HG03108 (cell line): Measurements from ENCODE around the gene DPYD.

Source experiments
- ATAC-seq: cut with Tn5 transposase; IDR thresholded peaks from one replicate; pipeline ENCODE4 v1.9.1; 2021; ENCODE audit warnings: moderate library complexity; ENCODE audit not compliant: unreplicated experiment

The DPYD gene

DNA sequence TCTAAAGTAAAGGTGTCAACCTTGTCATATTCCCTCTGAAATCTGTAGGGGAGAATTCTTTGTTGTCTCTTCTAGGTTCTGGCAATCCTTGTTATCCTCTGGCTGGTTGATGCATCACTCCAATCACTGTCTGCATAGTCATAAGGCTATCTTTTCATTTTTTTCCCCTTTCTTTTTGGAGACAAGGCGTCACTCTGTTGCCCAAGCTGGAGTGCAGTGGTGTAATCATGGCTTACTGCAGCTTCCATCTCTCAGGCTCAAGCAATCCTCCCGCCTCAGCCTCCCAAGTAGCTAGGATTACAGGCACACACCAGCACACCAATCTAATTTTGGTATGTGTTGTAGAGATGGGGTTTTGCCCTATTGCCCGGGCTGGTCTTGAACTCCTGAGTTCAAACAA, 12.9 kb downstream of the DPYD start:
- ATAC-seq: no peak

DNA sequence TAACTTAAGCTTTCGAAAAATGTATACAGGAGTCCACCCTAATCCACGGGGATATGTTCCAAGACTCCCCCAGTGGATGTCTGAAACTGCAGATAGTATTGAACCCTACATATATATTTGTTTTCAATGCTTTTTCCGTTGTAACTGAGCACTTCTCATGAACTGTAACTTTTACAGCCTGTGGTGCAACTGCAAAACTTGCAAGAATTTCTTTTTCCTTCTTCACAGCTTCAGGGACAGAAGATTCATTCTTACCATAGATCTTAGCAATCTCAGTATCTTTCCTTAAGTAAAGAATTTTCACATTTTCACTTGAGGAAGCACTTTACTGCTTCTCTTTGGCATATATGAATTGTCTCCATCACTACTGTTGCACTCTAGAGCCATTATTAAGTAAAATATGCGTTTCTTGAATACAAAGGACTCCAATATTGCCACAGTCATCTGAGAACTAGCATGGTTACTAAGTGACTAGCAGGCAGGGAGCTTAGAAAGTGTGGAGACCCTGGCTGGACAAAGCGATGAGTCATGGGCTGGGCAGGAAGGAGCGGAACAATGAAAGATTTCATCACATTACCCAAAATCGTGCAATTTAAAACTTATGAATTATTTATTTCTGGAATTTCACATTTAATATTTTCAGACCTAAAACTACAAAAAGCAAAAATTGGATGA, 14.1 kb downstream of the DPYD start:
- no peak for ATAC-seq

DNA sequence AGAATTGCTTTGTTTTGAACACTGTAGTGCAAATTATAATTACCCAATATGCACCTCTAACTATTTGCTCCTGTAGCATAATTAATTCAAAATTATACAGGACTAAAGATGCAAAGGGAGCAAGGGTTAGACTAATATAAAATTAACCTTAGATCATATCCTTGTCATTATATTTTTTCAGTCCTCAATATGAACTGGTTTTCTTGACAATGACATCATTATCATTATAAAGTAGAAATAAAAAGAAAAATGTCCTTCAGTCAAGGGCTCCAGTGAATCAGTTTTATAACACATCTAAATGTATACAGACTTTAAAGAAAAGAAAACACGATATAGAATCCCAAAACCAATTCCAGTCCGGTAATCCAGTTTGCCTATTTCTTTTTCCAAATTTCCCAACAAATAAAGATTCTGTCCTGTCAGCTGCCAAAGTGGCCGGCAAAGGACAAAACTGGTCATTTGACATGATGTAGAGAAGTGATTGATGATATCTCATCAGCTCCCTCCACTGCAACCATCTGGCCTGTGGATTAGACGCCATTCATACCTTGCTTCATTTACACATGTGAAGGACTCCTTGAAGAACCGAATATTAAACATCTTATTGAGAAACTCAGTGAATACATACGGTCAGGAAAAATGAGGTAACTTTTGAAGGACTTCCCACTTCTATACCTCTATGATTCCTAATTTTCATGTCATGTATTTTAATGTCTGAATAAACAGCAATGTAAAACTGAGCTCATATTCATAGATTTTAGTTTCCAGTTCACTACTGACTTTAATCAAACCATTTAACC, 15.5 kb downstream of the DPYD start:
- no peak for ATAC-seq

DNA sequence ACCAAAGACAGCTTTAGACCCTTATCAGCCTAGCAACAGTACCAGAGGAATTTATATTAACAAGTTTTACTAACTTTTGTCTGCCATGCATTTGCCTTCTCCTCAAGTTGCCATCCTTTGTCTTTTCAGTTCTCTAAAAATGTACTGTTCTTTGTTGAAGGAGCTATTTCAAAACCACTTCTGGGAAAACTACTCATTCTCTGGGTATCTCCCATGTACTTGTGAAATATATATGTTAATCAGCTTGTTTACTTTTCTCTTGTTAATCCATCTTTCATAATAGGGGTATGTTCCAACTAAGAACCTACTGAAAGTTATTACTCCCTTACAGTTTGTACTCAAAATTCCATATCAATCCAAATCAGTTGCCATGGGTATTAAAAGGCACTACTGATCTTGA, 16.3 kb downstream of the DPYD start:
- ATAC-seq: no peak

DNA sequence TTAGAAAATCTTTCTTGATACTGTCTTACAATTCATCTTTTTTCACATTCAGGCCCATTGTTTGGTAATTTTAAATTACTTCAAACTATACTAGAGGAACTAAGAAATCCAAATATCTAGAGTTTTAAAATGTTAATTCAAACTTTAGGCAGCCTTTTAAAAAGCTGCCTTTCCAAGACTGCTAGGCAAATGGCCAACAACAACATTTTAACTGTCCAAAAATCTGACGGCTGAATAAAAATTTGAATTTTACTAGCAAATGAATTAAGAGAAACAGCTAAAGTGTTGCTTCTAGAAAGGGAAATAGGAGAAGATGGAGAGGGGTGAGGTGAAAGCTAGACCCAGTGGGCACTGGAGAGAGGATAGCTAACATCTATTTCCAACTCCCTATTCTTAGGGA, 17.2 kb downstream of the DPYD start:
- no peak for ATAC-seq

DNA sequence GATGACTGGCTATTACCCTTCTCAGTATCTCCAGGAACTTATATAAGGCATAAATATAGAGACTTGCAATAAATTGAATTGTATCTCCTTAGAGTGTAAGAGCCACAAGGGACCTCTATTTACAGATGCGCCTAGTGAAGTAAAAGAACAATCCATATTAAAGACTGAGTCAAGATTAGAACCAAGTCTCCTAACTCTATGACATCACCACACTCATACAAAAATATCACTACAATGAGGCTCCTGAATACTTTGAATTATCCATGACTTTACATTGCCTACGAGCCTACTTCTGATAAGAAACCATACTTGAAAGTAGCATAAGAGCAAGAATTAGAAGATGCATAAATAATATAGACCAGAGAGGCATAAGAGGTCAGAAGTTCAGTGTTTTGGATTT, 18.8 kb downstream of the DPYD start:
- no peak for ATAC-seq

DNA sequence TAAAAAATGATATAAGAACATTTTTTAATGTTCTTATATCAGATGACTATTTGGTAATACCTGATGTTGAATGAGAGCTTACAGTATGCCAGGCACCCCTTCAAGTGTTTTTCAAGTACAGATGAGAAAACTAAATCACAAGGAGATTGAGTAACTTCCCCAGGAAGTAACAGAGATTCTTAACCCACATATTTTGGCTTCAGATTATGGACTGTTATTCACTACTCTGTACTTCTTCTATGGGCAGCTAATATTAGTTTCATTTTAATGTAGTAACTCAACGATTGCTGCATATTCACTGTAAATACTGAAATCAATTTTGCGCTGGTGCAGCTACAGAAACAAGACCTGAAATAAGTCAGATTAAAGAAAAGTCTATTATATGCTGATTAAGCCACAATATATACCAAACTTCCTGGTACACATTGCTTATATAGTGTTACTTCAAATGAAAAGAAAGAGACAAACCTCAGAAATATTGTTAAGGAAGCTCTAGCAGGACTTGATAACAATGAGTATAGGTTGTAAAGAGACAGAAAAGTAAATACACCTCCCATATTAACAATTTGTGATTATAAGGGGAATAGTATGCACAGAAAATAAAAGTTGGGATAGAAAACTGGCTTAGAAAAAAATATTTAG, 19.7 kb downstream of the DPYD start:
- no peak for ATAC-seq

DNA sequence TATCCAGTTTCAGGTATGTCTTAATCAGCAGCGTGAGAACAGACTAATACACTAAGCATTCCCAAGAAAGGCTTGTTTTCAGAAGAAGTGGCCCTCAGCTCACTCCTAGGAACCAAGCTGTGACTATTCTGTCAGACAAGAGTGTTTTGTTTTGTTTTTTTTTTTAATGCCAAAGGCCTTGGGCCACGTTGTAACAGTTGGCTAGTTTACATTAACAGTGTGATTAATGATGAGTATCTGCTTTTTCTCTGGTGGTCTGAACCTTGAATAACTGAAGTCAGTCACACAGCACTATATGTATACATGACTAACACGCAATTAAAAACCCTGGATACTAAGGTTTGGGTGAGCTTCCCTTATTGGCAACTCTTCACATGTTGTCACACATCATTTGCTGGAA, 21.9 kb downstream of the DPYD start:
- ATAC-seq: no peak

DNA sequence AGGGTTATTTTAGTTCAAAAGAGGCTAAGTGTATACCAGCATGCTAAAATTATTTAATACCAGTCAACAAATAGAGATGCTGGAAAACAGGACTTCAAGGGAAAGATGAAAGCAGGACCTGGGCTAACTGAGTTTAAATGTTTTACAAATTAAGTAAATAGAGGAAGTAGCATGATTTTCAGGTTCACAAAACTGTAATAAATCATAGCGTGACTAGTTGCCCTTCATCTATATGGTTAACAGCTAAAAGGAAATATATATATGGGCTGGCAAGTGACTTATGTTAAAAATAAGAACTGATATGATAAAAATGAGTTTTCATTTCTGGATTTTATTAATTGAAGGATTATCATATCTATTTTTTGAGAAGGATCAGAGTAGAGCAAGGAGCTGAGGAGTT, 25.6 kb downstream of the DPYD start:
- no peak for ATAC-seq

DNA sequence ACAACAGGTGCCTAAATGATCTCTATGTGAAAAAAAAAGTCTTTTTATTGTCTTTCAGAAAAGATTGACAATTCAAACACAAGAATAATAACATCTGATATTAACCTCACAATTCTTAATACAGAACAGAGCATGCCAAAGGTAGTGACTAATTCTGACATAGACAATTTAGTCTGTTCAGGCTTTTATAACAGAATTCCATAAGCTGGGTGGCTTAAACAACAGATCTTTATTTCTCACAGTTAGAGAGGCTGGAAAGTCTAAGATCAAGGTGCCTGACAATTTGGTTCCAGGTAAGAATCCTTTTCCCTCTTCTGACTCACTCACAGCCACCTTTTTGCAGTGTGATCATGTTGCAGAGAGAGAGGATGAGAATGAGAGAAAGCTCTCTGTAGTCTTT, 27.0 kb downstream of the DPYD start:
- no peak for ATAC-seq

DNA sequence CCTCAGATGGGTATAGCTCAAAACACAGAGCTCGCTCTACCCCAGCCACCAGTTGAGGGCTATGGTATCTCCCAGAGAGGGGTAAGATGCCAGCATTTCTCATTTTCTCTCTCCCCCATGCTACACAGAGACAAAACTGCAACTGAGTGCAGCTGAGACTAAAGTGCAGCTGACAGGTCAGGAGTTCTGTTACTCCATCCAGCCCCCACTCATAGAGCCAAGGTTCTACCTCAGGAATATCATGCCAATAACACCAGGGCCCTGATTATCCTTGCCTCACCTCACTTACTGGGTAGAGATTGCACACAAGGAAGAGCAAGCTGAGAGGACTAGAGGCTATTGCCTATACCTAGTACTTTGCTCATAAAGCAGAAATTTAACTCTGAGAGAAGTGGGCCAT, 34.6 kb downstream of the DPYD start:
- no peak for ATAC-seq

DNA sequence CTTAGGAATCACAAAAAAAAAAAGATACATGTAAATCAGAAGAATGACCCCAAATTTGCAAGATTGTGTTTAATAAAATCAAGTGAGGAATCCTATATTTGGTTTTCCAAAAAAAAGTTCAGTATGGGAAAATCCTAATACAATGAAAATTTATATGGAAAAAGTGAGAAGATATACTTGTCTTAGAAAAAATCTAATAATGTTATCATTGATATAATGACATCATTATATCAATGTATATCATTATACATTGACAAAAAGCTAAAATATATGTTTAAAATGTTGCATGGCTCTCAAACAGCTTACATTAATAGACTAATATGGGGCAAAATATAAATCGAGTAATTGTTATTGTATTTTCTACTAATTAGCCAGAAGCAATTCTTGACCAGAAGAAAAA, 37.0 kb downstream of the DPYD start:
- ATAC-seq: no peak

DNA sequence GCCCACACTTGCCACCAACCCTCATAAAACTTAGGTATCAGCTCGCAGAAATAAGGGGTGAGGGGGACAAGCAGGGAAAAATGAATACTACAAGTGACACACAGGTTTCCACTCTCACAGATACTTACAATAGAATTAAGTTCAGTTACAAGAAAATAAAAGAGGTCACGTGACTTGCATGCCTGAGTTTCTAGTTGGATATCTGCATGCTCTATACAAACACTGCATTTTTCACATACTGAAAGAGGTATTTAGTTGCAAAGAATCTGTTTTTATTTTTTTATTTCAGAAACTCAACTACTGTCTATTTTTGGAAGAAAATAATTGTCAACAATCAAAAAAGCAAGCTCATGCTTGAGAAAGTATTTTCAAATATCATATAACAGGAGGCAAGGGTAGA, 43.5 kb downstream of the DPYD start:
- no peak for ATAC-seq

DNA sequence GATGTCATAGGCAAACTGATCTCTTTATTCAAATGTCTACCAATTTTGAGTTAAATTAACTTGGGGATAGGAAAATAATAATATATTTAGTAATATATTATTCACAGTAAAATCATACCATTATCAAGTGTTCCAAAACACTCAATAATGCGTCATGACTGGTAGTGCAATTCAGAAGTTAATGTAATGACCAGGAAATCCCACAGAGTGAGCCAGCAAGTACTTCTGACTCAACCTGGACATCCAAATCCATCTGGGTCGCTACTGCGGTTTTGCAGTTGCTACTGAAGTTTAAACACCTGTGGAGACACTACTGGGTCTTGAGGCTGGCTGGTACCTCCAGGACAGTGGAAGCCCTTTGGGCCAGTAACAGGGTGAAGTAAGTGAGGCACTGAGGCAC, 44.8 kb downstream of the DPYD start:
- no peak for ATAC-seq

DNA sequence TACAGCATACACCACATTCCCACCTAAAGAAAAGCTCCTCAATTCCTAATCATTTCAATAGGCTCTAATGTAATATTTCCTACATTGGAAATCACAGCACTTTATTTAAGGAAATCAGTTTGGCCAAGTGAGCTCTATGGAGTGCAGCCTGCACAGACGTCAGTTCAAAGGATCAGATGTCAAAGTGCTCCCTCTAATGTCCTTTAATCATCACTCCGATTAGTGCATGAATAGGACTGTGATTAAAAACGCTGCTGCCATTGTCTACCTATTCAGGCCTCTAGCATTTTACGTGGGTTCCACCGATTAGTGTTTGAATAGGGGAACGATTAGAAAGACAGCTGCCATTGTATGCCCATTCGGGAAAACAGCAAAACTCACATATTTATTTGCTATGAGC, 50.2 kb downstream of the DPYD start:
- ATAC-seq: no peak

DNA sequence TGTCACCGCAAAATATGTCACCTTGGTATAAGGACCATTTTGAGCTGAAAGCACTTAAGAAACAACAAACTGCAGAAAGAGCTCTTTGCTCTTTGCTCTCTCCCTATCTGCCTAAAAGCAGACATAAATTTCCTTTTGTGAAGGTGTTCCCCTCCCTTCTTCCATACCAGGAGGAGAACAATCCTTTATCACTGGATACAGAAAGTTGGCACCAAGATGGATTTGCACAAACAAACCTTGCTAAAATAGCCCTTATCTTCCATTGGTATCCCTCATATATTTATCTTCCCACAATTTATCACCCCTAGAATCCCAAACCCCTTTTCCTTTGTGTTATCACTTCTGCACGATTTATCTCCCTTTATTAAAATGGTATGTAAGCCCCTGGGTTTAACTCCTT, 51.4 kb downstream of the DPYD start:
- ATAC-seq: no peak

DNA sequence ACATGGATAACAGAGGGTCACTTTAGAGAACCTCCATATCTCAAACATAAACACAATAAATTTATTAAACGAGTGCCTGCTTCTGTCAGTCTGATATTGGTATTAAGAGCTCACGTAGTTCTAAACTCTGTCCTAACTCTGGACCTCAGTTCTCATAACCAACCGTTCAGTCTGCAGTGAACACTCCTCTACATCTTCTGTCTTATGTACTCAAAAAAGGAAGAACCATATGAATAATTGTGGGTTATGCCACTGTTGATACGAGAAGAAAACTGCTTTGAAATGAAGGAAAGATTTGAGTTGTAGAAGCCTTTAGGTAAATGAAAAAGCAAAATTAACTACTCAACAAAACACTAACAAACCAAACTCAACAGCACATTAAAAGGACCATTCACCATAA, 53.7 kb downstream of the DPYD start:
- ATAC-seq: no peak

DNA sequence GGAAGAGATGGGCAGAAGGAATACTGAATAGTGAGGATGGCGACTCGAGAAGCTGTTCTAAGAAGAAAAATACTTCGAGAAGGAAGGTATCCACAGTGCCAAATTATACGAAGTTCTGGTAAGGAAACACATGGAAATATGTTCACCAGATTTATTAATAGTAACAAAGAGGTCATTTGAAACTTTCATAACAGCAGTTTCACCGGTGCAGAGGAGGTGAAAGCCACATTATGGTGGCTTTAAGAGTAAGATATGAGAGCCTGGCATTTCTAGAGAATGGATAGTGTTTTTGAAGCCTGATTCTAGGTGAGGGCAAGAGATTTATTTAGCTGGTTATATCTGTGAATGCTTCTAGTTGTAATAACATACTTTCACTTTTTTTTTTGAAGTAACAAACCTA, 56.2 kb downstream of the DPYD start:
- no peak for ATAC-seq

DNA sequence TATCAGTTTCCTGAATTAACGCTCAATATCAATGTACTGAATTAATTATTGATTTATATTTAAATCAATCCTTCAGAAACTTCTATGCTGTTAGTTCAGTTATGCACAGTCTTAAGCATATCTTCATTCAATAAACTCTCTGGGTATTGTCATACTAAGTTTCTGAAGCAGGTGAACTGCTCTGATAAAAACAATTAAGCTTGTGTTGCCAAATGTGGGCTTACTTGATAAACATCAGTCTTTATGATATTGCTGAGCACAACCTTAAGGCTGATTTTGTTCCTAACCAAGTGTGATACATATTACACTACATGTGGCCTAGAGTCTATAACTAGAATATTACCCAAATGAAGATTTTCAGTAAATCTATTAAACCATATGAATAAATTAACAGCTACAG, 67.6 kb downstream of the DPYD start:
- ATAC-seq: no peak

DNA sequence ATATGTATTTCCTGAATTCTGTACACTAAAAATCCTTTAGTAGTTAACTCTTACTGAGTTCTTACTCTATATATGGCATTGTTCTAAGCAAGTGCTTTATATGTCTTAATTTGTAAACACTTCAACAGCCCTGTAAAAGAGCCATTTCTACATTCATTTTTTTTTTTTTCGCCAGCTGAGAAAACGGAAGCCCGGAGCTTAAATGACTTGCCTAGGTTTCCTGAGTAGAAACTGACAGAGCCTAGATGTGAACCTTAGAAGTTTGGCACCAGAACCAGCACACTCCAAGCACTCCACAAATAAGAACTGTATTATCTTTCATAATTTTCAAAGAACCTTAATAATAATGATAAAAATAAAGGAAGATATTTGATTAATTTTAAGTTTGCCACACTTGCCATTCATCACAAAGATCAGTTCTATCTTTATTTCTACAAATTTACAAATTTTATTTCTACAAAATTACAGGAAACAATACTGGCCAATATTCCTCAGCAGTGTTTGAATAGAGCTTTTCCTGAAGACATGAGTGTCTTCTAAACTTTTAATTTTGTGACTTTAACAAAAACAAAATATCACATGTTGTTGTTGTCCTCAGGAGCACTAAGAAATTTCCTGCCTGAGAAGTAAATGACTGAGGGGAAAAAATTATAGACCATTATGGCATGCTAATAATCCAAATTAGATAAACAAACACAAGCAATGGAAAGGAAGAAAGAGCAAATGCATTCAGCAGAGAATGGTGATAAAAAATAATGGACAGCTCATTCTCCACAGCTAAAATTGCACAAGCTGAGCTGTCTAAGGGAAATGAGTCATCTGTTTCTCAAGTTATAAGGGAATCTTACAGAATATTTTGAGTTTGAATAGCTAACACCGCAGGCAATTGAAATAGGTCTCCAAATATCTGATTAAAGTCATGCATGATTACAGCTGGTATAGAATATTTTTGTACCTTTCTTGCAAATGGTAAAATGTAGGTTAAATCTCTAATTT, 71.2 kb downstream of the DPYD start:
- no peak for ATAC-seq

DNA sequence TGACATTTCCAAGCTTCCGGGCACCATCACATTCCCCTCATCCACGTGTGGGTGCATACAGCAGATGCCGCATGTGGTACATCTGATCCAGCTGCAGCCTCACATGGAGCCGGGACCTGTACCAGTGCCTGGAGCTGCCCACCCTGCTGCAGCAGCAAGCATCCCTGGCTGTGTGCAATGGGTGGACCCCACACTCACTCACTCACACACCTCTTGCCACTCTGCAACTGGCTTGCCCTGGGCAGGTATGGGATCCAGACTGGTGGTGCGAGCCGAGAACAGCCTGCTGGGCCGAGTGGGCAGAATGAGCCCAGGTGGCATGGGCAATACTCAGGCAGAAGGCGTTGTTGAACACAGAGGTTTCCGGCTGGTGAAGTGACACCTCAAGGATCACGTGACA, 75.0 kb downstream of the DPYD start:
- no peak for ATAC-seq
